Naive thymus-derived CD4-positive, alpha-beta T cell (primary cell): ENCODE data around the gene SYTL2. TPM values are rescaled to one million over a fixed set of nuclear protein-coding genes. Genes with fewer than 3 reads are reported as not detected.
A peak's percentile ranks its signal among the peaks of the same experiment; 100 is the strongest.

Experiments used
- ATAC-seq: fragments of 150-1000 bp; cut with Tn5 transposase; 2 replicates; pipeline ENCODE4 v1.10.0; 2021; ENCODE audit warnings: mild to moderate bottlenecking, moderate library complexity
- CTCF ChIA-PET: fragments of 350-600 bp; sonication (Branson Sonifier 250); formaldehyde crosslinking; loops from one replicate; lab custom pipeline; 2021; ENCODE audit warnings: antibody characterized with exemption; lab: Charles Lee
- POLR2A ChIA-PET: fragments of 350-600 bp; sonication (Branson Sonifier 250); formaldehyde crosslinking; loops from one replicate; lab custom pipeline; 2021; ENCODE audit warnings: antibody characterized with exemption, inconsistent platforms; lab: Charles Lee
- DNase-seq, 9 donors: peaks; one replicate each; pipeline versions ENCODE4 v3.0.0 to v3.0.0-alpha.2; 2020 to 2022; ENCODE audit warnings: mixed read lengths in 1 of 9
- H3K27ac ChIP-seq: one replicate; pipeline ENCODE4 v1.7.0; 2013; ENCODE audit warnings: mild to moderate bottlenecking, low read depth, low read length, moderate library complexity
- H3K27me3 ChIP-seq, 2 donors: one replicate each; pipeline ENCODE4 v1.7.0; 2013; ENCODE audit warnings: low read length in 2 of 2, mild to moderate bottlenecking in 2 of 2, moderate library complexity in 2 of 2; ENCODE audit not compliant: control insufficient read depth in 2 of 2, insufficient read depth in 2 of 2
- H3K36me3 ChIP-seq, 3 experiments: 1 replicate in 2 of 3; 2 replicates in 1 of 3; pipeline ENCODE4 v1.7.0; 2013; ENCODE audit warnings: low read length in 3 of 3, mild to moderate bottlenecking in 3 of 3, moderate library complexity in 1 of 3; ENCODE audit not compliant: insufficient read depth in 3 of 3, control insufficient read depth in 2 of 3
- H3K4me1 ChIP-seq, 2 donors: one replicate each; pipeline ENCODE4 v1.7.0; 2013; ENCODE audit warnings: low read length in 2 of 2, mild to moderate bottlenecking in 2 of 2, moderate library complexity in 1 of 2; ENCODE audit not compliant: control insufficient read depth in 2 of 2, insufficient read depth in 2 of 2
- H3K4me3 ChIP-seq: 2 replicates; pipeline ENCODE4 v1.7.0; 2013; ENCODE audit warnings: mild to moderate bottlenecking, low read length
- H3K9me3 ChIP-seq, 3 experiments: 1 replicate in 2 of 3; 2 replicates in 1 of 3; pipeline ENCODE4 v1.7.0; 2013; ENCODE audit warnings: low read length in 3 of 3; ENCODE audit not compliant: control insufficient read depth in 2 of 3
- H3K27ac Mint-ChIP-seq, 9 donors: one replicate each; pipeline ENCODE4 v1.8.0; 2020 to 2022; ENCODE audit warnings: mixed read lengths in 9 of 9, mild to moderate bottlenecking in 8 of 9, moderate library complexity in 5 of 9, inconsistent platforms in 2 of 9
- H3K27me3 Mint-ChIP-seq, 5 donors: one replicate each; pipeline ENCODE4 v1.8.0; 2021 to 2022; ENCODE audit warnings: mixed read lengths in 5 of 5, mild to moderate bottlenecking in 1 of 5
- H3K36me3 Mint-ChIP-seq, 5 donors: one replicate each; pipeline ENCODE4 v1.8.0; 2020 to 2022; ENCODE audit warnings: mixed read lengths in 5 of 5, mild to moderate bottlenecking in 3 of 5, inconsistent platforms in 1 of 5
- H3K4me1 Mint-ChIP-seq, 7 donors: one replicate each; pipeline ENCODE4 v1.8.0; 2020 to 2022; ENCODE audit warnings: mixed read lengths in 7 of 7, mild to moderate bottlenecking in 3 of 7, inconsistent platforms in 1 of 7
- H3K4me3 Mint-ChIP-seq, 10 donors: one replicate each; pipeline ENCODE4 v1.8.0; 2020 to 2022; ENCODE audit warnings: mild to moderate bottlenecking in 10 of 10, mixed read lengths in 10 of 10, moderate library complexity in 6 of 10, inconsistent platforms in 2 of 10
- H3K9me3 Mint-ChIP-seq, 11 donors: one replicate each; pipeline ENCODE4 v1.8.0; 2020 to 2022; ENCODE audit warnings: mixed read lengths in 11 of 11, mild to moderate bottlenecking in 4 of 11, inconsistent platforms in 1 of 11, moderate library complexity in 1 of 11
- intact Hi-C, 2 donors: fragments of 100-400 bp; cut with micrococcal nuclease; formaldehyde crosslinking; loops; one replicate each; pipeline ENCODE4 v1.15.1; 2023
- polyA plus RNA-seq, 2 donors: library from polyadenylated mRNA; unstranded; fragments of 300-500 nt; fragmentation: Illumina TruSeq; gene quantifications; one replicate each; pipeline ENCODE4 v1.2.3, GENCODE V29; 2021
- total RNA-seq, 6 experiments: library from RNA in 5 of 6; stranded (reverse) in 5 of 6; gene quantifications; 1 replicate in 5 of 6; 2 replicates in 1 of 6; pipeline ENCODE4 v1.2.3 and lab custom pipeline; 2021 to 2026

The SYTL2 gene
- total and polyA plus RNA-seq, 7 experiments from 2014 or later, result 12.0 to 62.9 (median 27.5) TPM

DNA sequence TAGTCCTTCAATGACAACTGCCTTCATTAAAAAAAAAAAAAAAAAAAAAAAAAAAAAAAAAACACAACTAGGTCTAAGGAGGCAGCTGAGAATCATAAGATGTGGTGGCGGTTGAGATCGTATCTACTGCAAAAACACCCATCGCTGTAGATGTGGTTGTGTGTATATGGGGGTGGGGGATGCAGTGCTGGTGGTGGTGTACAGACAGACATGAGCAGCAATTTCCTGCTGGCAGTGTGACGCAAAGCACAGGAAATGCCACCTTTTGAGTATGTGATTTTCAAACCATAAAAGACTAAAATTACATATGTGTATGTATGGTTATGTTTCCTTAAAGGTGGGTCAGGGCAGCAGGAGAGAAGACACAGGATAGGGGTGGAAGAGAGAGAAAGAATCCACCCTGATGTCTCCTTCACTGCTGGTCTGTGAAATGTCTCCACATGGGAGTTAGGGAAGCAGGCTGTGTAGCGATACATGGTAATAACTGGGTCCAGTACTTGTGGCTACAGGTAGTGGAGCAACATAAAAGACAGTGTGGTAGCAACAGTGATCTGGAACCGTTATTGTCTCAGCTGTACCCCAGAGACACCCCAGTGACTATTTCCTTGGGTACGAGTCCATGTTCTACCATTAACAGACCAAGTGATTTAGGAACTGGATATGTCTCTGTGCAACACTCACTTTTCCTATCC is 57.9 kb downstream of the SYTL2 start:
- H3K4me1 Mint-ChIP-seq, result peaks cover 64 to 100% (median 98%) of the 10 kb centered on the region in 7 donors
- ATAC-seq (peak; percentile 95), DNase-seq (peak; percentile 44 to 99 (median 99))
- peaks cover 0 to 7% (median 2%) of the 10 kb centered on the region in 11 donors for H3K9me3 Mint-ChIP-seq
- H3K36me3 ChIP-seq, result no peaks in the 10 kb centered on the region
- peak overlapping the region; percentile 90 to 99 (median 98) for H3K27ac Mint-ChIP-seq
- H3K27me3 Mint-ChIP-seq, result no peaks in the 10 kb centered on the region
- peak overlapping the region; percentile 70 for H3K27ac ChIP-seq
- H3K4me3 ChIP-seq, result peak overlapping the region; percentile 54
- CTCF ChIA-PET, result interaction anchor here (1.1 kb wide), 1 partner anchor 11 kb away, joined by 5 read pairs; no protein-coding TSS in a partner anchor
- POLR2A ChIA-PET, result interaction anchor here (0.6 to 2.3 kb wide), 14 partner anchors 9 to 125 kb away, joined by 3 to 20 read pairs (median 3); partner anchors contain the start of genes TMEM126A and TMEM126B
- peaks cover 80 to 82% of the 10 kb centered on the region in 2 donors for H3K4me1 ChIP-seq
- peaks cover 0 to 66% (median 9%) of the 10 kb centered on the region in 5 donors for H3K36me3 Mint-ChIP-seq
- no peaks in the 10 kb centered on the region for H3K9me3 ChIP-seq
- H3K27me3 ChIP-seq, result no peaks in the 10 kb centered on the region
- intact Hi-C loops, result loop anchor here (1.0 to 10.0 kb wide), 26 partner anchors 11 to 1282 kb away; partner anchors contain the start of genes EED (in 2 of the 2), HIKESHI (in 2 of the 2), PICALM (in 2 of the 2) and TMEM126B (in 2 of the 2)
- peak overlapping the region; percentile 75 to 91 (median 84) for H3K4me3 Mint-ChIP-seq

GRCh38 chr11:85752201-85752889 is 58.6 kb downstream of the SYTL2 start:
- ChIA-PET CTCF (interaction anchor here (0.7 to 1.1 kb wide), 3 partner anchors 11 to 455 kb away, joined by 3 to 5 read pairs (median 3); no protein-coding TSS in a partner anchor), POLR2A (interaction anchor here (0.7 to 2.3 kb wide), 9 partner anchors 14 to 124 kb away, joined by 3 to 20 read pairs (median 3); partner anchors contain the start of gene TMEM126B)
- peaks cover 73 to 78% of the 10 kb centered on the region in 2 donors for H3K4me1 ChIP-seq
- no peaks in the 10 kb centered on the region for H3K27me3 ChIP-seq
- H3K9me3 Mint-ChIP-seq, result peaks cover 0 to 7% (median 2%) of the 10 kb centered on the region in 11 donors
- H3K27me3 Mint-ChIP-seq, result no peaks in the 10 kb centered on the region
- ATAC-seq (peak; percentile 62), DNase-seq (peak in 1 of 9 donors; percentile 70)
- H3K36me3 Mint-ChIP-seq, result peaks cover 0 to 64% (median 15%) of the 10 kb centered on the region in 5 donors
- peak overlapping the region; percentile 22 for H3K4me3 ChIP-seq
- peak overlapping the region; percentile 90 to 99 (median 98) for H3K27ac Mint-ChIP-seq
- H3K27ac ChIP-seq, result peak overlapping the region; percentile 66
- intact Hi-C loops, result loop anchor here (1.0 to 10.0 kb wide), 11 partner anchors 14 to 1282 kb away; partner anchors contain the start of genes EED (in 1 of the 2), HIKESHI (in 1 of the 2), PICALM (in 1 of the 2) and PRSS23 (in 1 of the 2)
- no peaks in the 10 kb centered on the region for H3K9me3 ChIP-seq
- peak overlapping the region; percentile 61 to 91 (median 83) for H3K4me3 Mint-ChIP-seq
- no peaks in the 10 kb centered on the region for H3K36me3 ChIP-seq
- H3K4me1 Mint-ChIP-seq, result peaks cover 62 to 100% (median 98%) of the 10 kb centered on the region in 7 donors

- ATAC-seq, result no peak
- intact Hi-C loops, result loop anchor here (1.0 to 10.0 kb wide), 11 partner anchors 13 to 1283 kb away; partner anchors contain the start of genes EED (in 1 of the 2), HIKESHI (in 1 of the 2), PICALM (in 1 of the 2) and PRSS23 (in 1 of the 2)
- Mint-ChIP-seq H3K27ac (peak overlapping the region; percentile 90 to 99 (median 98)), H3K4me3 (peak overlapping the region; percentile 61 to 91 (median 83)), H3K36me3 (peaks cover 0 to 68% (median 15%) of the 10 kb centered on the region in 5 donors), H3K4me1 (peaks cover 62 to 100% (median 95%) of the 10 kb centered on the region in 7 donors), H3K27me3 (no peaks in the 10 kb centered on the region), H3K9me3 (peaks cover 0 to 7% (median 2%) of the 10 kb centered on the region in 11 donors)
- peak overlapping the region; percentile 66 for H3K27ac ChIP-seq
- H3K9me3 ChIP-seq, result no peaks in the 10 kb centered on the region
- no peaks in the 10 kb centered on the region for H3K36me3 ChIP-seq
- no peaks in the 10 kb centered on the region for H3K27me3 ChIP-seq
- H3K4me3 ChIP-seq, result peak overlapping the region; percentile 22
- H3K4me1 ChIP-seq, result peaks cover 69 to 71% of the 10 kb centered on the region in 2 donors
- DNase-seq, result no peak
- CTCF ChIA-PET, result interaction anchor here (1.0 to 1.1 kb wide), 2 partner anchors 10 to 37 kb away, joined by 3 to 5 read pairs; no protein-coding TSS in a partner anchor
- POLR2A ChIA-PET, result interaction anchor here (1.2 to 2.3 kb wide), 6 partner anchors 13 to 124 kb away, joined by 3 to 20 read pairs (median 4); partner anchors contain the start of gene TMEM126B
Observed at GRCh38 chr11:85751724-85752123, 59.2 kb downstream of the SYTL2 start.

- H3K4me1 Mint-ChIP-seq, result peaks cover 60 to 100% (median 93%) of the 10 kb centered on the region in 7 donors
- H3K4me3 Mint-ChIP-seq, result peak overlapping the region; percentile 14 to 91 (median 78)
- intact Hi-C loops, result loop anchor here (1.0 to 10.0 kb wide), 6 partner anchors 8 to 1284 kb away; partner anchors contain the start of genes HIKESHI (in 1 of the 2), PRSS23 (in 1 of the 2), TMEM126A (in 1 of the 2) and TMEM135 (in 1 of the 2)
- Histone ChIP-seq H3K27me3 (no peaks in the 10 kb centered on the region), H3K9me3 (no peaks in the 10 kb centered on the region), H3K4me3 (no peak overlapping the region), H3K4me1 (peaks cover 66 to 71% of the 10 kb centered on the region in 2 donors), H3K27ac (no peak overlapping the region), H3K36me3 (no peaks in the 10 kb centered on the region)
- DNase-seq (no peak), ATAC-seq (no peak)
- peak overlapping the region; percentile 90 to 99 (median 98) for H3K27ac Mint-ChIP-seq
- H3K9me3 Mint-ChIP-seq, result peaks cover 0 to 7% (median 2%) of the 10 kb centered on the region in 11 donors
- CTCF ChIA-PET, result no interaction called here
- peaks cover 0 to 72% (median 15%) of the 10 kb centered on the region in 5 donors for H3K36me3 Mint-ChIP-seq
- POLR2A ChIA-PET, result interaction anchor here (0.6 to 1.3 kb wide), 4 partner anchors 13 to 75 kb away, joined by 3 to 6 read pairs (median 4); no protein-coding TSS in a partner anchor
- H3K27me3 Mint-ChIP-seq, result no peaks in the 10 kb centered on the region
Observed at GRCh38 chr11:85750646-85751045, 60.3 kb downstream of the SYTL2 start.

DNA sequence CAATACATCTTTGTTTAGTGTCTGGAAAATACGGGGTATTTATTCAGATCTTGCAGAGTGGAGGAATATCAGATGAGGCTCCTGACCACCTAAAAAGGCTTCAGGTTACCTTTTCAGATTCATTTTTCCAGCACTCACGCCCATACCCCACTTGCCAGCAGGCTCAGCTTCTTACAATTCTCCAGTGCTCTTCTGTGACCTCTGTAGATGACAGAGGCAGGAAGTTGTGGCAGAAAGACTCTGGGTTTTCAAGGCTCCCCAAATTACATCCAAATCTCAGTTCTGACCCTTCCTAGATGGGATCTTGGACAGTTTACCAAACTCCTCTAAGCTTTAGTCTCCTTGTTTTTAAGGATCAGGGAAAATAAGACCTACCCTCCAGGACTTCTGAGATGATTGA is 61.1 kb downstream of the SYTL2 start:
- H3K36me3 Mint-ChIP-seq, result peaks cover 0 to 72% (median 15%) of the 10 kb centered on the region in 5 donors
- intact Hi-C loops, result loop anchor here (1.0 to 10.0 kb wide), 6 partner anchors 8 to 1285 kb away; partner anchors contain the start of genes HIKESHI (in 1 of the 2), PRSS23 (in 1 of the 2), TMEM126A (in 1 of the 2) and TMEM135 (in 1 of the 2)
- no peak for ATAC-seq

More for the DNA sequence above, 61.1 kb downstream of the SYTL2 start:
- H3K4me3 ChIP-seq, result no peak overlapping the region
- DNase-seq, result peak in 5 of 9 donors; percentile 17 to 32 (median 24)
- no peak overlapping the region for H3K27ac ChIP-seq
- ChIA-PET CTCF (no interaction called here), POLR2A (interaction anchor here (0.6 to 1.3 kb wide), 5 partner anchors 12 to 85 kb away, joined by 3 to 6 read pairs (median 3); partner anchors contain the start of gene CREBZF)
- no peaks in the 10 kb centered on the region for H3K27me3 ChIP-seq
- Mint-ChIP-seq H3K4me3 (peak overlapping the region; percentile 14 to 91 (median 78)), H3K4me1 (peaks cover 56 to 100% (median 93%) of the 10 kb centered on the region in 7 donors), H3K27ac (peak overlapping the region; percentile 15 to 99 (median 93)), H3K9me3 (peaks cover 0 to 7% (median 2%) of the 10 kb centered on the region in 11 donors), H3K27me3 (no peaks in the 10 kb centered on the region)
- no peaks in the 10 kb centered on the region for H3K36me3 ChIP-seq
- no peaks in the 10 kb centered on the region for H3K9me3 ChIP-seq
- peaks cover 62 to 71% of the 10 kb centered on the region in 2 donors for H3K4me1 ChIP-seq
